B cell (primary cell): ENCODE measurements around the gene MTG2.

Source experiments
- EZH2 ChIP-seq: IDR thresholded peaks from 2 replicates; pipeline ENCODE4 v1.6.1; 2012; ENCODE audit warnings: borderline replicate concordance, low read depth, mild to moderate bottlenecking, moderate library complexity, low read length; ENCODE audit not compliant: insufficient read depth, poor library complexity, severe bottlenecking
- TF ChIP-seq, protein P1 (sequence below): fragments of 200-600 bp; IDR thresholded peaks from one replicate; pipeline ENCODE4 v1.8.0; 2022; ENCODE audit warnings: antibody characterized with exemption, mild to moderate bottlenecking

DNA sequence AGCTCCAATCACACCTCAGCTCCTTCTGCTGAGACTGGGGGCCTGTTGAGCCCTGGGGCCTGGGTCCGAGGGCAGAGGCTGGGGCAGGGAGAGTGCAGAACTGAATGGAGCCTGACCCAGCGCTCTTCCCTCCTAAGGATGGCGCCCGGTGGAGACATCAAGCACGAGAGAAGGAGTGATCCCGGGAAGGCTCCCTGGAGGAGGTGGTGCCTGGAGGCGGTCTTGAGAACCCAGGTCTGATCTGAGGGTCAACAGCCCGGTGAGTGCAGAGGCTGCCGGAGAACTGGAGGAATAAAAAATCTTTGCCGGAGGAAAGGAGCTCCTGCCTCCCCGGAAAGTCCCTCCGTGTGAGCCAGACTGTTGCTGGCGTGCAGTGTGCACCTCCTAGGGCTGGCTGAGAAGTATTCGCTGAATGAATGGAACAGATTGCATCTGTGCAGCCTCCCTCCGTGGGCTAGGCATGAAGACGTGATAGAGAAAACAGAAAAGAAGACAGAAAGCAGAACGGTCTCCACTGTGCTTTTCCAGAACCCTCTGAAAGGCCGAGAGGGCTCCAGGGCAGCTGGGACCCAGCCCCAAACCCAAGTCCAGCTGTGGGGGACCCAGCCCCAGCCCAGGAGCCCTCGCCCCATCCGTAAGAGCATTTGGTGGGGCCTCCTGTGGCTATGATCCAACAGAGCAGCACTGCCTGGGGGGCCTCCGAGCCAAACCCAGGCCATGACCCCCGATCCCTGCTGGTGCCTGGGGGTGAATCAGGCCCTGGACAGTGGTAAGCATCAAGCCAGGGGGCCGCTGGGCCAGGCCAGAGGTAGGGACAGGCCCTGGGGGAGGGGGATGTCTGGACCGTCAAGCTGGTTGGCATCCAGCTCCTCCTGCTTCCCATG is 44.1 kb downstream of the MTG2 start:
- TF ChIP-seq, protein P1, sequence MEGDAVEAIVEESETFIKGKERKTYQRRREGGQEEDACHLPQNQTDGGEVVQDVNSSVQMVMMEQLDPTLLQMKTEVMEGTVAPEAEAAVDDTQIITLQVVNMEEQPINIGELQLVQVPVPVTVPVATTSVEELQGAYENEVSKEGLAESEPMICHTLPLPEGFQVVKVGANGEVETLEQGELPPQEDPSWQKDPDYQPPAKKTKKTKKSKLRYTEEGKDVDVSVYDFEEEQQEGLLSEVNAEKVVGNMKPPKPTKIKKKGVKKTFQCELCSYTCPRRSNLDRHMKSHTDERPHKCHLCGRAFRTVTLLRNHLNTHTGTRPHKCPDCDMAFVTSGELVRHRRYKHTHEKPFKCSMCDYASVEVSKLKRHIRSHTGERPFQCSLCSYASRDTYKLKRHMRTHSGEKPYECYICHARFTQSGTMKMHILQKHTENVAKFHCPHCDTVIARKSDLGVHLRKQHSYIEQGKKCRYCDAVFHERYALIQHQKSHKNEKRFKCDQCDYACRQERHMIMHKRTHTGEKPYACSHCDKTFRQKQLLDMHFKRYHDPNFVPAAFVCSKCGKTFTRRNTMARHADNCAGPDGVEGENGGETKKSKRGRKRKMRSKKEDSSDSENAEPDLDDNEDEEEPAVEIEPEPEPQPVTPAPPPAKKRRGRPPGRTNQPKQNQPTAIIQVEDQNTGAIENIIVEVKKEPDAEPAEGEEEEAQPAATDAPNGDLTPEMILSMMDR, result no peak
- TF ChIP-seq EZH2, result no peak
